ENCODE data around the gene KDM2A.
A peak's percentile ranks its signal among the peaks of the same experiment; 100 is the strongest.

- TF ChIP-seq CTCF (IDR thresholded peaks at IDR 0.05; ENCODE audit: low read depth, low read length) (no peak), POLR2A (IDR thresholded peaks at IDR 0.05; ENCODE audit: extremely low read depth, insufficient read length) (no peak), MAX (IDR thresholded peaks at IDR 0.05; ENCODE audit: low read depth, low read length) (peak; percentile 30; the same call in 1 of the 2 replicates), MYC (IDR thresholded peaks at IDR 0.05; ENCODE audit: low read depth, low read length) (no peak)
These were observed 143.1 kb downstream of the KDM2A start for GRCh38 chr11:67261946-67262681.

All from NB4 (cell line).